Activated T-cell treated with anti-CD3 and anti-CD28 coated beads for 24 hours (primary cell): ENCODE measurements around the gene SIL1.
"Not testable (repeated sequence)": the region's sequence is repeated elsewhere in the genome, so short reads cannot be mapped to it uniquely, and the experiment has no call there.

Experiments
- DNase-seq: peaks from one replicate; pipeline ENCODE4 v3.0.0-alpha.2; 2020; ENCODE audit warnings: low read depth

SIL1 gene

GRCh38 chr5:139068494-139069151 is 129.5 kb downstream of the SIL1 start:
- no peak for DNase-seq

- DNase-seq, result no peak
These were observed 130.1 kb downstream of the SIL1 start for GRCh38 chr5:139068060-139068459.

GRCh38 chr5:139065306-139065705 is 132.9 kb downstream of the SIL1 start:
- DNase-seq, result no peak

GRCh38 chr5:139064613-139065012 is 133.6 kb downstream of the SIL1 start:
- DNase-seq, result no peak

- no peak for DNase-seq
These were observed 134.5 kb downstream of the SIL1 start for GRCh38 chr5:139063664-139064054.

GRCh38 chr5:139062910-139063663 is 135.1 kb downstream of the SIL1 start:
- no peak for DNase-seq

DNA sequence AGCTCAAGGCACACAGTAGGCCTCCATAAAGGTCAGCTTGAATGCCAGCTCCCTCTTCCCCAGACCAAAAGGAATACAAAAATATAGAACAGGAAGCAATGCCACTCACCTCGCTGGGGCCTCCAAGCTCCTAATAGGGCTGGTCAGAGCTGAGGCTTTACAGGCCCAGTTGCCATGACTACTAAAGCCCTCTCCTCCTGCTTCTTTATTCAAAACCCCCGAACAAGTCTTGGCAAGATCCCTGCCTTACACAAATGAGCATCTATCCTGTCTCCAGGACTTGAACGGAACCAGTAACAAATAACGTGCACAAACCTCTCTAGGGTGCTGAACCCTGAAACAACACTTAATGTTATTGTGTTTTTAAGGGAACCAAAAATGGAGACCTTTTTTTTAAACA is 136.3 kb downstream of the SIL1 start:
- no peak for DNase-seq

GRCh38 chr5:139061274-139061673 is 136.9 kb downstream of the SIL1 start:
- no peak for DNase-seq

DNA sequence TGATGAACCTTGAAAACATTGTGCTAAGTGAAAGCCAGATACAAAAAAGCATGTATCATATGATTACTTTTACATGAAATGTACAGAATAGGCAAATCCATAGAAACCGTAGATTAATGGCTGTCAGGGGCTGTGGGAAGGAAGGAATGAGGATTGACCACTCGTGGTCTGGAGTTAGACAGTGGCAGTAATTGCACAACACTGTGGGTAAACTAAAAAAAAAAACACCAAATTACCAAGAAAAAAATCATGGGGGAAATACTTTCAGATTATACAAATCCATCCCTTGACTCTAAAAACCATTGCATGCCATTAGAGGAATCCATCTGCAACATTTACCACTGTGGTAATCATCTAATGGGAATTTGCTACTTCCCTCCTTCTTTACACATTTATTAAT is 140.0 kb downstream of the SIL1 start:
- no peak for DNase-seq

- DNase-seq, result not testable (repeated sequence)
These were observed 140.9 kb downstream of the SIL1 start for GRCh38 chr5:139057045-139057939.

GRCh38 chr5:139052975-139053374 is 145.2 kb downstream of the SIL1 start:
- DNase-seq, result no peak

- no peak for DNase-seq
These were observed 146.8 kb downstream of the SIL1 start for GRCh38 chr5:139051392-139051791.

DNA sequence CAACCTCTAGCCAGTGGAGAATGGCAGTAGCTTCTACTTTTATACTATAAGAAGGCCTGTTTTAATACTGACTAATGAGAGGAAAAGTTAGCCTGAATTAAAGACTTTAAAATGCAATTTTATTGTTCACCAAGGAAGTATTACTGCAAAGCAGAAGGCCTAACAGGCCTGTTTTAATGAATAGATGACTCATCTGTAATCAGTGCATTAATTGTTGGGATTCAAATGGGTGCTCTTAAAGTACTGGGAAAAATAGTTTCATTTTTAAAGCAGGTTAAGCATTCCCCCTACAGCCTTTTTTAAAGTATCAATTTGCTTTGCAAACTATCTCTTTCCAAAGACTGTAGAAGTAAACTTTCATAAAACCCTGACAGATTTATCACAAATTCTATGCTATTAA is 147.7 kb downstream of the SIL1 start:
- DNase-seq, result no peak

DNA sequence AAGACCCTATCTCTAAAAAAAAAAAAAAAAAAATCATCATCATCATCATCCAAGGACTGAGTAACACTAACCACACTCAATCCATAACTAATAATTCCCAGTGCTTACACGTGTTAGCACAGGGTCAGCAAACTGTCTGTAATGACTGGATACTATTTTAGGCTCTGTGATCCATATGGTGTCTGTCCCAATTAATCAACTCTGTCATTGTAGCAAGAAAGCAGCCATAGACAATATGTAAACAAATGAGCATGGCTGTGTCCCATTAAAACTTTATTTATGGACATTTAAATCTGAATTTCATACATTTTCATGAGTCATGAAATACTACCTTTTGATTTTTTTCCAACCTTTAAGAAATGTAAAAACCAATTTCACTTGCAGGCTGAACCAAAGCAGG is 148.4 kb downstream of the SIL1 start:
- no peak for DNase-seq

DNA sequence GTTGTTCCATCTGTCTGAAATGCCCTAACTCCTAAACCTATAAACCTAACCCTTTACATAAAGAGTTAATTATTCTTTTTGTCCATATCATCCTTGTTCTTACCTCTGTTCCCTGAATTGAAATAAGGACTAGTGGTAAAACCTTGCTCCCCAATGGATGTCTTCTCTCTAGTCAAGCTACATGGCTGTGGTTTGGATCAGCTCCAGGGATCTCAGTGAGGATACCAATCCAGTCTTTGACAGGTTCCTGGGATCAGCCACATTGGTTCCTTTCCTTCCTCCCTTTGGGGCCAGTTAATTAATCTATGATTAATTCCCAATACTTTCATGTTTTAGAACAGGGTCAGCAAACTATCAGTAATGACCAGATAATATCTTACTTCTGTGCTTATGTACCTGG is 151.6 kb downstream of the SIL1 start:
- DNase-seq, result no peak

DNA sequence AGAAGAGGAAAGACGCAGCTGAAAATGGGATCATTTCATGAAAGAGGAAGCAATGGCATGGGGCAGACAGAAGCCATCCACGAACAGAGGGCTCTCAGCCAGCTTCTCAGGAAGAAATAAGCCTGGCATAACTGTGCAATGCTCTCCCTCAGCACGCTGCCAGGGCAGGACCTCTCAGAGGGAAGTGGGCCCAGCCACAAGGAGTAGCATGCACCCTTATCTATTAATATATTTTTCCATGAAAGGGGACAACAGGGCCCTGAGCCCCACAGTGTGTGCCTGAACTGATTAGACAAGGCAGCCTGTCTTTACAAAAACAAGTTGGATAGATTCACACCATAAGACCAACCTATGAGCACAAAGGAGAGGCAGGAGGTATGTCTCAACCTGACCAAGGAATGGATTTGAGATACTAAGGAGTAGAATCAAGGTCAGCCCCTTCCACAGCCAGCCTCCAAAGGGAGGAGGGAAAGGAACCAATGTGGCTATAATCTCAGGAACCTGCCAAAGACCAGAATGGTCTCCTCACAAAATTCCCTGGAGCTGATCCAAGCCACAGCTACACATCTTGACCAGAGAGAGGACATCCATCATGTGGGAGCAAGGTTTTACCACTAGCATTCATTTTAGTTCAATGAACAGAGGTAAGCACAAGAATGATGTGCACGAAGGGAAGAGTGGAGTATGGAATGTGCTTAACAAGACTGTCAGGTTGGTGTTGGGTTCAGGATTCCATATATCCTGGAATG is 154.8 kb downstream of the SIL1 start:
- DNase-seq, result no peak

DNA sequence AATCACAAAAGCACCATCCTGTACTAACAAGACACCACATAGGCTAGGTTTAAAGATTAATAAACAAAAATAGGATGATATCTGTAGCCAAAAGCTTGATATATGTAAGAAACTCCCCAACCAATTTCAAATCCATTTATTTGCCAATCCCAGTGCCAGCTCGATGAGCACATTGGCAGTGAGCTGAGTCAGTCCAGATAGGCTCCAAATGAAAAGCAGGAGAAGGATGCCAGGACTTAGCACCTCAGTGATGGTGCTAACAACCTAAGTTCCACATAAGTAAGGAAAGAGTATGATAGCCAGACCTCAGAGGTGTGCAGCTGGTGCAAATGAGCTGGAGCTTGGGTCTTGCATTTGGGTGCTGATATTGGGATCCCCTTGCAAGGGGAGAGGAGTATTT is 158.1 kb downstream of the SIL1 start:
- no peak for DNase-seq

GRCh38 chr5:139038613-139039305 is 159.4 kb downstream of the SIL1 start:
- DNase-seq, result no peak

DNA sequence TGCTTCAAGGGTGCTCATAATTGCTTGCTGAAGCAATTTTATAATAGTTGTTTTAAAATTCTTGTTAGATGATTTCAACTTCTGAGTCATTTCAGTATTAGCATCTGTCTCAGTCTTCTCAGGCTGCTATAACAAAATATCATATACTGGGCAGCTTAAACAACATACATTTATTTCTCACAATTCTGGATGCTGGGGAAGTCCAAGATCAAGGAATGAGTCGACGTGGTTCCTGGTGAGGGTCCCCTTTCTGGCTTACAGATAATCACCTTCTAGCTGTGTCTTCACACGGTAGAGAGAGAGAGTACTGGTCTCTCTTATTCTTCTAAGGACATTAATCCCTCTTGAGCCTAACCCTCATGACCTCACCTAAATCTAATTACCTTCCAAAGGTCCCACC is 160.4 kb downstream of the SIL1 start:
- no peak for DNase-seq

DNA sequence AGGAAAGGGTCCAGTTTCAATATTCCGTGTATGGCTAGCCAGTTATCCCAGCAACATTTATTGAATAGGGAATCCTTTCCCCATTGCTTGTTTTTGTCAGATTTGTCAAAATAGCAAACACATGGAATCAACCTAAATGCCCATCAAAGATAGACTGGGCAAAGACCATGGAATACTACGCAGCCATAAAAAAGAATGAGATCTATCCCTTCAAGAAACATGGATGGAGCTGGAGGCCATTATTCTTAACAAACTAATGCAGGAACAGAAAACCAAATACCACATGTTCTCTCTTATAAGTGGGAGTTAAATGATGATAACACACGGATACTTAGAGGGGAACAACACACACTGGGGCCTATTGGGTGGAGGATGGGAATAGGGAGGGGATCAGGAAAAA is 161.8 kb downstream of the SIL1 start:
- DNase-seq, result not testable (repeated sequence)

DNA sequence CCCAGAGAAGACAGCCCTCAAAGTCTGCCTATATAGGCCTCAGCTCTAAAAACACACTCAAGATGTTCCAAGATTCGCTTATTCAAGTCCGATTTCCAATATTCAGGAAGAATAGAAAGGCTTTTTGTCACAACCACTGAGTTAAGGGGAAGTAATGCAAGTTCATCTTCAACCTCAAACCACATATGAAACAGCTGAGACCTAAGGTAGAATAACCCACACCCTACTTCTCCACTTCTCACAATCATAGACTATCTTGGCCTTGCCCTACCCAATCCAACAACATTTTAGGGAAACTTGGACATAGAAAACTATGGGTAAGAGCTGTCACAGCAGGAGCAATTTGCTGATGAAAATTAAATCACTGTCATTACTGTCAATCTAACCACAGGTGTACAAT is 171.0 kb downstream of the SIL1 start:
- DNase-seq, result no peak

- no peak for DNase-seq
These were observed 172.5 kb downstream of the SIL1 start for GRCh38 chr5:139025651-139026050.
